ENCODE results near the gene TPI1. TPM values are rescaled to one million over a fixed set of nuclear protein-coding genes. Genes with fewer than 3 reads are reported as not detected.

TPI1 gene
- total RNA-seq: 610 TPM

GRCh38 chr12:6867413-6868210 is at the start of gene TPI1:
Gene TPI1 (plus strand): TSS chr12:6867531. CDS start chr12:6867567, 36 bp downstream.
- DNase-seq (ENCODE audit: low spot score): peak; percentile 86

- DNase-seq (ENCODE audit: low spot score): no peak
These were observed 49.6 kb upstream of the TPI1 start for GRCh38 chr12:6817662-6818157.

GRCh38 chr12:6818222-6818621 is 49.1 kb upstream of the TPI1 start:
- DNase-seq (ENCODE audit: low spot score): no peak

GRCh38 chr12:6818645-6819044 is 48.7 kb upstream of the TPI1 start:
- no peak for DNase-seq (ENCODE audit: low spot score)

GRCh38 chr12:6819106-6820030 is 48.0 kb upstream of the TPI1 start:
- DNase-seq (ENCODE audit: low spot score): no peak

GRCh38 chr12:6820166-6820565 is 47.2 kb upstream of the TPI1 start:
- no peak for DNase-seq (ENCODE audit: low spot score)

GRCh38 chr12:6821591-6822425 is 45.5 kb upstream of the TPI1 start, which contains the start of gene GPR162:
Gene GPR162 (plus strand): TSS chr12:6821821. CDS start chr12:6823899, 2,078 bp downstream.
- DNase-seq (ENCODE audit: low spot score): no peak

GRCh38 chr12:6822426-6823135 is 44.8 kb upstream of the TPI1 start:
- no peak for DNase-seq (ENCODE audit: low spot score)

GRCh38 chr12:6823182-6824084 is 43.9 kb upstream of the TPI1 start:
- no peak for DNase-seq (ENCODE audit: low spot score)

GRCh38 chr12:6824085-6824775 is 43.1 kb upstream of the TPI1 start:
- DNase-seq (ENCODE audit: low spot score): no peak

- DNase-seq (ENCODE audit: low spot score): no peak
These were observed 42.4 kb upstream of the TPI1 start for GRCh38 chr12:6824901-6825381.

- peak; percentile 88 for DNase-seq (ENCODE audit: low spot score)
These were observed 41.8 kb upstream of the TPI1 start for GRCh38 chr12:6825398-6826124.

- DNase-seq (ENCODE audit: low spot score): no peak
These were observed 41.1 kb upstream of the TPI1 start for GRCh38 chr12:6826125-6826733.

GRCh38 chr12:6826734-6827436 is 40.4 kb upstream of the TPI1 start:
- no peak for DNase-seq (ENCODE audit: low spot score)

GRCh38 chr12:6827437-6827911 is 39.9 kb upstream of the TPI1 start:
- peak; percentile 83 for DNase-seq (ENCODE audit: low spot score)

- DNase-seq (ENCODE audit: low spot score): no peak
These were observed 39.1 kb upstream of the TPI1 start, which contains the start of gene P3H3 for GRCh38 chr12:6827982-6828780. Gene P3H3 (plus strand): TSS chr12:6828407. CDS start chr12:6828441, 34 bp downstream.

Data from mucosa of gallbladder (tissue), 1 donor.